Stimulated activated CD4-positive, alpha-beta T cell treated with anti-CD3 and anti-CD28 coated beads, TNF-alpha, amount 100 ng/mL, for 48 hours (primary cell): ENCODE measurements around the gene PDE6A.
"Not testable (repeated sequence)": the region's sequence is repeated elsewhere in the genome, so short reads cannot be mapped to it uniquely, and the experiment has no call there.

Source experiments
- DNase-seq, 3 donors: peaks; one replicate each; pipeline ENCODE4 v3.0.0-alpha.2; 2020; ENCODE audit warnings: low read depth in 3 of 3

Gene PDE6A

DNA sequence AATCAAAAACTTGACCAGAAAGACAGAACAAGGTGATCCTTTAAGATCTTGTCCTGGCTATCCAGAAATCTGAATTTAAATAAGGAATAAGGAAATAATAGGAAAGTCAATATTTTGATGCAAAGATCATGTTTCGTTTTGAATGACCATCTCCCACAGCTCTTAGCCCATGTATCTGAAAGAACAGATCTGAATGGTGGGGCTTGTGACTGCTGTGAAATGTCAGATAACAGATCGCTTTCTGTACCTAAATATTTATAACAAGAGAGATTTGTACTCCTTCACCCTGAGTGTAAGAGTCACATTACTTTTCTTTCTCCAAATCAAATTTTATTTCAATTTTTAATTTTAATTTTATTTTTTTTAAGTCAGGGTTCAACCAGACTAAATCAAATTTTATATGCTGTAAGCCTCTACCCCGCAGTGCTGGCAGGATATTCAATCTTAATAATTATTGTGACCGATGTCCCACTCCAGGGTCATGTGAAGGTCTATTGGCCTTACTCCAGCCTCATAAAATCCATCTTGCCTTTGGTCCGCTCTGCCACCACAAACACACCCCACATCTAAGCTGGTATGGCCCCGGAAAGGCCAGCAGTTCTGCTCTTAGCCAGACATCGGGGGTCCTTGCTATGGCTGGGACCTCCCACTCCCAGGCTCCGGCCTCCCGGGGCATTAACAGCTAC lies 9.0 kb upstream of the PDE6A start:
- DNase-seq = no peak

DNA sequence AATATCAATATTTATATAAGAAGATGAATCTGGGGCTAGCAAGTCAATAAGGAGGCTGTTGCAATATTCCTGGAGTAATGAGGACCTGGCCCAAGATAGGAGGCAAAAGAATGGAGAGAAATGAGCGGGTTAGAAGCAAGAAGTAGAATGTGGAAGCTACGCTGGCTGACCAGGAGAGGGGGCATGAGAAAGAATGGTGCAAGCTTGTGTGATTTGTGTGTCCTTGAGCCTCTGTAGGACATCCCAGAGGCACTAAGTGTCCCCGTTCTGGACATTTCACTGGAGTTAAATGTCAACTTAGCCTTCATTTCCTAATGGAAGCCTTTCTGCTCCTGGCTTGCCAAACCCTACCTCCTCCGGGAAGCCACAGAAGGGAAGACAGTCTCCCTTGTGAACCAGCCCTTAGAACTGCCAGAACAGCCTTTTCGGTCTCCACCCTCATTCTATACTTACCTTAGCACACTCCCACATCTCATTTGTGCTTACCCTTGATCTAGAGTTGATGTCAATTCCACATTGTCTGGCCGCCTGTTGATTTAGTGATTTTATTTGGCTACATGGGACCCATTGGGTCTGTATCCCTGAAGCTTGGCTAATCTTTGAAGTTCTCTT lies 6.7 kb upstream of the PDE6A start:
- DNase-seq = no peak

DNA sequence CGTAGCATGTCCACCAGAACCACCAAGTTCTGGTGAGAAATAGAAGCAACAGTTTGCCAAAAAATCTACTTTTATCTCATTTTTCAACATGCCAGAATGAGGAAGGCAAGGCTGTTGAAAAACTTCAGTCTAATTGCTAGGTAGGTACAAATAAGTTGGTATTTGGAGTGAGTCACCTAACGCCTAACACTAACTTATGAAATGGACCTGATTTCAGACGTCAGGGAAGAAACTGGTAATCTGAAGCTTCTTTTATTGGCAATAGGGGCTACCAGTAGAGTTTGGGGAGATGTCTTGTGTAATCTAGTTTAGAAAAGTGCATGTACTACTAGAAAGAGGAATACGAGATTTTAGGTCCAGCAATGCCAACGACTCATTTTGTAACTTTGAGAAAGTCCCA lies 4.4 kb upstream of the PDE6A start:
- DNase-seq = no peak

GRCh38 chr5:149946118-149946517 lies 1.5 kb upstream of the PDE6A start:
- no peak for DNase-seq

DNA sequence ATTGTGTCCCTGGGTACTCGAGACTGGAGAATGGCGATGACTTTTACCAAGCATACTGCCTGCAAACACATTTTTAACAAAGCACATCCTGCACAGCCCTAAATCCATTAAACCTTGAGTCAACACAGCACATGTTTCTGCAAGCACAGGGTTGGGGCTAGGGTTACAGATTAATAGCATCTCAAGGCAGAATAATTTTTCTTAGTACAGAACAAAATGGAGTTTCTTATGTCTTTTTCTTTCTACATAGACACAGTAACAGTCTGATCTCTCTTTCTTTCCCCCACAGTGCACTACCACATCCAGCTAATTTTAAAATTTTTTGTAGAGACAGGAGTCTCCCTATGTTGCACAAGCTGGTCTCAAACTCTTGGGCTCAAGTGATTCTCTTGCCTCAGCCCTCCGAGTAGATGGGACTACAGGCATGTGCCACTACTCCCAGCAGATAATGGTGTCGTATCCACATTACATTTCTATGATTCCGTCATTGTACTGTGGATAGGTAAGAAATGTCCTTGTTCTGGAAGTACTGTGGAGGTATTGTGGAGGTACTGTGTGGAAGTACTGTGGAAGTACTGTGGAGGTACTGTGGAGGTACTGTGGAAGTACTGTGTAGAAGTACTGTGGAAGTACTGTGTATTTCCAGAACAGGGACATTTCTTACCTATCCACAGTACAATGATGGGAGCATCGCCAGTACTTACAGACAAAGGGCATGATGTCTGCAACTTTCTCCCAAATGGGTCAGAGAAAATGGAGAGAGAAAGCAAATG lies 1.2 kb downstream of the PDE6A start:
- DNase-seq = not testable (repeated sequence)

- not testable (repeated sequence) for DNase-seq
These were observed 1.8 kb downstream of the PDE6A start for GRCh38 chr5:149942741-149943169.

GRCh38 chr5:149942199-149942598 lies 2.4 kb downstream of the PDE6A start:
- DNase-seq = no peak

GRCh38 chr5:149941795-149942194 lies 2.8 kb downstream of the PDE6A start:
- no peak for DNase-seq

DNA sequence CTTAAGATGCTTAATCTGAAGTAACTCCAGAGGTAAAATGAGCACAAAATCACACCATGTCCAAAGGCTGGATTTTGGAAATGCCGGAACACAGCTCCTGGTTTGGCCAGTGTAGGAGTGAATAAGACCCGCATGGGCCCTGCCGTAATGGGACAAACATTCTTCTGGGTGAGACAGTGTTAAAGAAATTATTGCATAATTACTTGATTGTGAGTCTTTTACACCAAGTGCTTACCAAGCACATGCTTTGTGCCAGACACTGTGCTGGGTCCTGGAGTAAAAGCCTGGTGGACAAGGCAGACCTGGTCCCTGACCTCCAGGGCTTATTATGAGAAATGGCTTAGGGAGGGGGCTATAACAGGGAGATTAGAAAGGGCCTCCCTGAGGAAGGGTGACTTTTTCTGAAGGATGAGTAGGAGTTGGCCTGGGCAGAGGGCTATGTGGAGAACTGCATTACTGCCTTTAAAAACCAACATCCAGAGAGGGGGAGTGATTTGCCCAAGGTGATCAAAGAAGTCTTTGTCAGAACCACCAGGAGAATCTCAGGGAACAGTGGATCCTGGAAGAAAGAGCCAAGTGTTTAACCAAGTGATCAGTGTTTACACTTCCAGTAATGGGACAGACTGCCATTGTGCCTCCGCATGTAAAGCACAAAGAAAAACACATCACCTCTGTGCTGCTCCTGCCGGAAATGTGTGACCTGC lies 3.5 kb downstream of the PDE6A start:
- no peak for DNase-seq

- DNase-seq = no peak
These were observed 4.5 kb downstream of the PDE6A start for GRCh38 chr5:149940077-149940574.

DNA sequence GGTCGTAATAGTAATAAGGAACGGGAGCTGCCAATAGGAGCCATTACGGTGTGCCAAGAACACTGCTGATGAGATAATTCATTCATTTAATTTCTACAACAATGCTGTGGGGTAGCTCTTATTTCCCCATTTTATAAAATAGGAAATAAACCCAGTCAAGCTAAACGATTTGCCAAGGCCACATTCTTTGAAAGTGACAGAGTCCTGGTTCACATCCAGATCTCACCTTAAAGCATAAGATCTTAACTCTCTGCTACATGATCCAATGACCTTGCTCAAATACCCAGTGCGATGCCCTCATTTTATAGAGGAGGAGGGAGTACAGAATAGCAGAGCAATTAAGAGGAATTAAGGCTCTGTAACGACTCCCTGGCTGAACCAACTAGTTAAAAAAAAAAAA lies 5.0 kb downstream of the PDE6A start:
- no peak for DNase-seq

DNA sequence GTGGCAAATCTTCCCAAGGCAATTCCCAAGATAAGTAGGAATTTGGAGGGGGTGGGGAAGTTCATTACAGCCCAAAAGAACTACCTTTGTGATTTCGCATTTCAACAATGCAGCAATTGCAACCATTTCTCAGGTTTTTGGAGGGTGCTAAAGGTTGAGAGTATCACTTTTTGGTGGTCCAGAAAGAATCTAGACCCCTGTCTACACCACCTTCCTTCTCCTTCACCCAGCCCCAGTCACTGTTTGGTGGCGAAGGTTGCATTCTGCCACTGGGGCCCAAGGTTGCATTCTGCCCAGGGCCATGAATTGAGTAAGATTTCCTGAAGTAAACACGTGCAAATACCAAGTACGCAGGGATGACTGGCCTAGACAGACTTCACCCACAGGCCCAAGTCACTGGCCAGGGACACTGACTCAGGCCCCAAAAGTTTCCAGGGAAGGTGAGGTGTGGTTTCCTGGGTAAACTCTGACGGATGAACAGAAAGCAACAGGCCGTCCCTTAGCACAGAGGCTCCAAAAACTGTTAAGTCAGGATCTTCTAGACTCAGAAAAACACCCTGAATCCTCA lies 5.7 kb downstream of the PDE6A start:
- no peak for DNase-seq

DNA sequence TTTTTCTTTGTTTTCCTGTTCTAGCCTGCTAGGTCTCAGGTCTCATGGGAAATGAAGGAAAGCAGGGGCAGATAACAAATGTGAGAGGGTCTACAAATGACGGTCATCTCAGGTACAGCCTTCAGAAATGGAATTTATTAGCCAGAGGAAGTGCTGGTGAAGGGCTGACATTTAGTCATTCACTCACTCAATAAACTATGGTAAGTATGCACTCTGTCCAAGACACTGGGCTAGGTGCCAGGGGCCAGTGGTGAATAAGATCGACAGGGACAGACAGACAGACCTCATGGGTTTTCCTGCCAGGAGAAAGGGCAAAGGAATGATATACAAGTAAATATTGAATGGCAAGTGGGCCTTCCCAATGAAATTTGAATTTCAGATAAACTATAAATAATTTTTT lies 6.3 kb downstream of the PDE6A start:
- no peak for DNase-seq

- no peak for DNase-seq
These were observed 7.0 kb downstream of the PDE6A start for GRCh38 chr5:149937610-149938009.

DNA sequence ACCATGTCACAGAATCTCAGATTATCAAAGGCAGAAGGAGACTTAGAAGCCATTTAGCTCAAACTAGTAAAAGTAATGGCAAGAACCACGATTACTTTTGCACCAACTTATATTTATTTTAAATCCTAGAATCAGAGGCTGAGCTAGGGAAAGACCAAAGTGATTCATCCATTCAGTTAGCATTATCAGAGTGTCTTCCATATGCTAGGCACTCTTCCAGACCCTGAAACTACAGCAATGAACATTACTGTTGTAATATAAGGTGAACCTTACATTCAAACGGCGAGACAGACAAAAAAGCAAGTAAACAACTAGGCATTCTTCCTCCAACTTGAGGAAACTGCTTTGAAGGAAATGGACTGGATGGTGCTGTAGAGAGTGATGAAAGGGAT lies 7.9 kb downstream of the PDE6A start:
- DNase-seq = no peak

GRCh38 chr5:149936044-149936699 lies 8.4 kb downstream of the PDE6A start:
- no peak for DNase-seq

- DNase-seq = no peak
These were observed 9.1 kb downstream of the PDE6A start for GRCh38 chr5:149935431-149935901.

DNA sequence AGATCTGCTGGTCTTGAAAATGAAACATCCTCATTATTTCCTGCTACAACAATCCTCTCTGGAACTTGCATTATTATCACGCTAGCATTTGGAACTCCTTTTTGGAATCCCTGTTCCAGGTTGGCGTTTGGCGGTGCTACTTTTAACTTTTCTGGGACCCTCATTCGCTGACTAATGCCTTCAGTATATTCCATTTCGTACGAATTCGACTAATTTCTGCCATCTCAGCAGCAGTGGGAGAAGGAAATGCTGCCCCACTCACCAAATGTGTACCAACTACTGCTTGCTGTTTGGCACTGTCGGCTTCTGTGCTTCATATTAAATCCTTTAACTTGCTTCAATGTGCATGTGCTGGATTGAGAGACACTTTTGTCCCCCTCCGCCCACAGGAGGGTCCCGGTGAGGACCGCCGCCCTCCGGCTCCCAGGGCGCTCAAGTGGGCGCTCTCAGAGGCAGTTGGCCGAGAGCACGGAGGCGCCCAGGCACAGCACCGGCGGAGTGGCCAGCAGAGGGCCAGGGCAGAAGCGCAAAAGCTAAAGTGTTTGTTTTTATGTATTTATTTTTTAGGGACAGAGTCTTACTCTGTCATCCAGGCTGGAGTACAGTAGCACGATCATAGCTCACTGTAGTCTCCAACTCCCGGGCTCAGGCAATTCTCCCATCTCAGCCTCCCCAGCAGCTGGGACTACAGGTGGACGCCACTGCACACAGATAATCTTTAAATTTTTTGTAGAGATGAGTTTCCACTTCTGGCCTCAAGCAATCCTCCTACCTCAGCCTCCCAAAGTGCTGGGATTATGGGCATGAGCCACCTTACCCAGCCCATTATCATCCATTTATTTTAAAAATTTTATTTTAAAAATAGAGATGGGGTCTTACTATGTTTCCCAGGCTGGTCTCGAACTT lies 11.9 kb downstream of the PDE6A start:
- no peak for DNase-seq

DNA sequence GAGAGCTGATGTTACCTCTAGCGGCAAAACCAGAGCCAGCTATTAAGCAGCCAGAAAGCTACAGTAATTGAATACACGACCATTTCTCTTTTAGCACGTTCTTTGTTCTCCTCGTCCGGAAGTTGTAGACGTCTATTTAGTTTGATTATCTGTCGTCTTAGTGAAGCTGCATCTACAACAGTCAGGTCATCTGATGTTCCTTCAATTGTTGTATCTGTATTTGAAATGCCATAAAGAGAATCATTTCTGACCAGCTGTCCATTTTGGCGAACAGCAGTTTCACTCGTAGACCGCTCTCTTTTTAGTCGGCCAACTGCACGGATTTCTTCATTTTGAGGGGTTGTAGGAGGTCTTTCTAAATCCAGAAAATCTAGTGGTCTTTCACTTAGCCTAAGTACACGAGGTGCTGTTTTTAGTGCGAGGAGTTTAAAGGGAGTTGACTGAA lies 12.6 kb downstream of the PDE6A start:
- no peak for DNase-seq
